B cell (primary cell): ENCODE measurements around the gene DLX6. TPM values are rescaled to one million over a fixed set of nuclear protein-coding genes. Genes with fewer than 3 reads are reported as not detected.

Source experiments
- ATAC-seq: fragments of 200-7000 bp; cut with Tn5 transposase; one replicate; pipeline ENCODE4 v1.10.0; 2021; ENCODE audit warnings: low read depth, mild to moderate bottlenecking, moderate number of reproducible peaks, moderate library complexity
- CTCF ChIA-PET: fragments of 350-600 bp; sonication (Branson Sonifier 250); formaldehyde crosslinking; loops from one replicate; lab custom pipeline; 2021; ENCODE audit warnings: antibody characterized with exemption, inconsistent platforms; lab: Charles Lee
- POLR2A ChIA-PET: fragments of 350-600 bp; sonication (Branson Sonifier 250); formaldehyde crosslinking; loops from one replicate; lab custom pipeline; 2021; ENCODE audit warnings: antibody characterized with exemption; lab: Charles Lee
- DNase-seq: peaks from one replicate; pipeline ENCODE4 v3.0.0; 2013
- H2AFZ ChIP-seq: 2 replicates; pipeline ENCODE4 v1.6.1; 2012; ENCODE audit warnings: mild to moderate bottlenecking, low read depth, low read length; ENCODE audit not compliant: insufficient read depth, poor library complexity, severe bottlenecking
- H3K27ac ChIP-seq, 2 donors: 1 replicate in 1 of 2; 2 replicates in 1 of 2; pipeline ENCODE4 v1.5.1; 2012 to 2013; ENCODE audit warnings: low read length in 2 of 2, mild to moderate bottlenecking in 2 of 2, moderate library complexity in 1 of 2
- H3K27me3 ChIP-seq, 4 experiments: fragments of 200-600 bp in 1 of 4; sonication (generic) in 1 of 4; replicated peaks in 1 of 4; 1 replicate in 2 of 4; 2 replicates in 2 of 4; pipeline versions ENCODE4 v1.6.1 to v1.7.0; 2013 to 2016; ENCODE audit warnings: low read length in 3 of 4, mild to moderate bottlenecking in 2 of 4, mixed read lengths in 1 of 4, moderate library complexity in 1 of 4; ENCODE audit not compliant: insufficient read depth in 4 of 4, control insufficient read depth in 3 of 4; ENCODE audit errors: control extremely low read depth in 1 of 4
- H3K36me3 ChIP-seq, 2 experiments: replicated peaks in 1 of 2; 1 replicate in 1 of 2; 2 replicates in 1 of 2; pipeline versions ENCODE4 v1.6.1 to v1.7.1; 2013; ENCODE audit warnings: low read length in 1 of 2; ENCODE audit not compliant: insufficient read depth in 2 of 2, control insufficient read depth in 1 of 2; ENCODE audit errors: control extremely low read depth in 1 of 2, extremely low read depth in 1 of 2
- H3K4me1 ChIP-seq, 2 donors: fragments of 200-600 bp in 1 of 2; sonication (generic) in 1 of 2; 1 replicate in 1 of 2; 2 replicates in 1 of 2; pipeline versions ENCODE4 v1.5.1 to v1.6.1; 2013 to 2017; ENCODE audit warnings: low read length in 2 of 2; ENCODE audit not compliant: control insufficient read depth in 2 of 2, insufficient read depth in 2 of 2
- H3K4me2 ChIP-seq: replicated peaks from 2 replicates; pipeline ENCODE3; 2012; ENCODE audit warnings: mild to moderate bottlenecking, low read depth, low read length; ENCODE audit not compliant: poor library complexity, severe bottlenecking
- H3K4me3 ChIP-seq, 5 experiments: fragments of 200-600 bp in 1 of 5; sonication (generic) in 1 of 5; 1 replicate in 3 of 5; 2 replicates in 2 of 5; pipeline versions ENCODE4 v1.5.1 to v1.7.0; 2011 to 2016; ENCODE audit warnings: low read length in 4 of 5, mild to moderate bottlenecking in 4 of 5, low read depth in 2 of 5, control low read depth in 1 of 5, moderate library complexity in 1 of 5; ENCODE audit not compliant: insufficient read depth in 1 of 5; ENCODE audit errors: control extremely low read depth in 1 of 5, extremely low read depth in 1 of 5
- H3K79me2 ChIP-seq: fragments of 200-600 bp; sonication (generic); one replicate; pipeline ENCODE4 v1.6.0; 2016; ENCODE audit warnings: low read length; ENCODE audit not compliant: control insufficient read depth, insufficient read depth
- H3K9ac ChIP-seq: fragments of 200-600 bp; sonication (generic); 2 replicates; pipeline ENCODE4 v1.6.1; 2017; ENCODE audit warnings: mild to moderate bottlenecking, low read length, moderate library complexity
- H3K9me3 ChIP-seq, 3 donors: one replicate each; pipeline versions ENCODE4 v1.6.1 to v1.7.1; 2013; ENCODE audit warnings: low read length in 2 of 3; ENCODE audit not compliant: control insufficient read depth in 2 of 3, insufficient read depth in 1 of 3; ENCODE audit errors: control extremely low read depth in 1 of 3
- H4K20me1 ChIP-seq: 2 replicates; pipeline ENCODE4 v1.6.0; 2012; ENCODE audit warnings: mild to moderate bottlenecking, low read length; ENCODE audit not compliant: insufficient read depth, control insufficient read depth, poor library complexity, severe bottlenecking
- H3K27ac Mint-ChIP-seq: one replicate; pipeline ENCODE4 v1.8.0; 2021; ENCODE audit warnings: mixed read lengths
- H3K27me3 Mint-ChIP-seq: one replicate; pipeline ENCODE4 v1.8.0; 2021; ENCODE audit warnings: mixed read lengths
- H3K4me1 Mint-ChIP-seq: one replicate; pipeline ENCODE4 v1.8.0; 2021; ENCODE audit warnings: mixed read lengths
- H3K4me3 Mint-ChIP-seq: one replicate; pipeline ENCODE4 v1.8.0; 2021; ENCODE audit warnings: mixed read lengths
- H3K9me3 Mint-ChIP-seq: one replicate; pipeline ENCODE4 v1.8.0; 2022; ENCODE audit warnings: mixed read lengths; ENCODE audit not compliant: insufficient read depth
- EZH2 ChIP-seq: IDR thresholded peaks from 2 replicates; pipeline ENCODE4 v1.6.1; 2012; ENCODE audit warnings: borderline replicate concordance, low read depth, mild to moderate bottlenecking, moderate library complexity, low read length; ENCODE audit not compliant: insufficient read depth, poor library complexity, severe bottlenecking
- WGBS: methylation state at CpG from one replicate; pipeline ENCODE4 v1.1.5; 2013; ENCODE audit warnings: missing lambda C conversion rate; ENCODE audit not compliant: insufficient coverage; 5-methylcytosine and 5-hydroxymethylcytosine counted together
- intact Hi-C: fragments of 100-400 bp; cut with micrococcal nuclease; formaldehyde crosslinking; loops from one replicate; pipeline ENCODE4 v1.10.0; 2022
- polyA plus RNA-seq: library from polyadenylated mRNA; depleted of rRNA; stranded (reverse); fragments of >200 nt; gene quantifications from 2 replicates; pipeline ENCODE4 v1.2.3, GENCODE V29; 2012
- total RNA-seq, 2 donors: library from RNA; stranded (reverse); fragments of 120-200 nt in 1 of 2; gene quantifications; 1 replicate in 1 of 2; 2 replicates in 1 of 2; pipeline versions ENCODE4 v1.2.3 to v1.2.4, GENCODE V29; 2013 to 2022
- TF ChIP-seq, protein P1 (sequence below): fragments of 200-600 bp; IDR thresholded peaks from one replicate; pipeline ENCODE4 v1.8.0; 2022; ENCODE audit warnings: antibody characterized with exemption, mild to moderate bottlenecking

The DLX6 gene
- total and polyA plus RNA-seq, 2 donors (not counting 1 experiment from before 2014, with no cell fraction given) = not detected

DNA sequence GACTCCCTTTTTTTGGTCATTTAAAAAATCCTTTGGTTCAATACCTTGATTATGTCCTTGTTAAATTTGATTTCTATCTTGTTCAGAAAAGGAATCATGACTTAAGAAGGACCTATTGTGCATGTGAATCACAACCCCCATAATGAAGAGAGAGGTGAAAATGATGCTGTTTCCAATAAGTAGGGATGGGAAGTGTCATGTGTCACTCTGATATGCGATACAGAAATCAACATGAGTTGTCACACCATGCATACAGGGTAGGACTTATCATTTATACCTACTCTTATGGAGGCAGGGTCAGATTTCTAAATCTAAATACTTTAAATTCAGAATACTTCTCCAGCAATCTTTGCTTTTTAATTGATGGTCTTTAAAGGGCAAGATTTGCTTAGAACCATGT is 19.4 kb upstream of the DLX6 start:
- Histone ChIP-seq H3K9ac (no peak overlapping the region), H3K4me2 (no peak overlapping the region), H3K4me3 (no peak overlapping the region), H3K79me2 (no peaks in the 10 kb centered on the region), H3K4me1 (no peaks in the 10 kb centered on the region), H4K20me1 (no peaks in the 10 kb centered on the region), H3K36me3 (no peaks in the 10 kb centered on the region), H3K27me3 (peaks cover 0 to 27% (median 17%) of the 10 kb centered on the region in 4 experiments), H3K27ac (no peak overlapping the region), H3K9me3 (peaks cover 0 to 5% (median 0%) of the 10 kb centered on the region in 3 donors), H2AFZ (no peak overlapping the region)
- H3K27me3 Mint-ChIP-seq = peaks cover 41% of the 10 kb centered on the region
- no peak for TF ChIP-seq EZH2
- TF ChIP-seq, protein P1, sequence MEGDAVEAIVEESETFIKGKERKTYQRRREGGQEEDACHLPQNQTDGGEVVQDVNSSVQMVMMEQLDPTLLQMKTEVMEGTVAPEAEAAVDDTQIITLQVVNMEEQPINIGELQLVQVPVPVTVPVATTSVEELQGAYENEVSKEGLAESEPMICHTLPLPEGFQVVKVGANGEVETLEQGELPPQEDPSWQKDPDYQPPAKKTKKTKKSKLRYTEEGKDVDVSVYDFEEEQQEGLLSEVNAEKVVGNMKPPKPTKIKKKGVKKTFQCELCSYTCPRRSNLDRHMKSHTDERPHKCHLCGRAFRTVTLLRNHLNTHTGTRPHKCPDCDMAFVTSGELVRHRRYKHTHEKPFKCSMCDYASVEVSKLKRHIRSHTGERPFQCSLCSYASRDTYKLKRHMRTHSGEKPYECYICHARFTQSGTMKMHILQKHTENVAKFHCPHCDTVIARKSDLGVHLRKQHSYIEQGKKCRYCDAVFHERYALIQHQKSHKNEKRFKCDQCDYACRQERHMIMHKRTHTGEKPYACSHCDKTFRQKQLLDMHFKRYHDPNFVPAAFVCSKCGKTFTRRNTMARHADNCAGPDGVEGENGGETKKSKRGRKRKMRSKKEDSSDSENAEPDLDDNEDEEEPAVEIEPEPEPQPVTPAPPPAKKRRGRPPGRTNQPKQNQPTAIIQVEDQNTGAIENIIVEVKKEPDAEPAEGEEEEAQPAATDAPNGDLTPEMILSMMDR = no peak
- no peaks in the 10 kb centered on the region for H3K9me3 Mint-ChIP-seq
- no peak for DNase-seq
- H3K4me3 Mint-ChIP-seq = no peak overlapping the region
- ATAC-seq = no peak
- WGBS = no CpG with 5 or more reads among the region's 1 CpG
- ChIA-PET POLR2A (no interaction called here), CTCF (interaction anchor here (0.6 kb wide), 1 partner anchor 133 kb away, joined by 3 read pairs; no protein-coding TSS in a partner anchor)
- H3K4me1 Mint-ChIP-seq = no peaks in the 10 kb centered on the region
- no peak overlapping the region for H3K27ac Mint-ChIP-seq
- intact Hi-C loops = no loop called here

DNA sequence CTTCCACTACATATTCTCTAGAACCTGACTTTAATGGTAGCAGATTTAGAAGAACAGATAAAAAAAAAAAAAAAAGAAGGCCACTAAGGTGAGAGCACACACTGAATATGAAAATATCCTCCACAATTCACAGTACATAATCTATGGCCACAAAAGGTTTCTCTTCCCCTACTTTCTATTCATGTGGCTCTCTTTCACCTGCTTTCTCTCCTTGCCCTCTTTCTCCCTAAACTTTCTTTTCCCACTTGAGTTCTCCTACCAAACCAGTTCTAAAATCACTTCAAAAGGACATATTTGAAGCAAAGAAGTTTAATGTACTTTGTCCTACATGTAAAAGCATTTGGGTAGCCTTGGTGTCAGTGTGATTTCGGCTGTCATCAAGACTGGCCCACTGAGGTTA is 18.5 kb upstream of the DLX6 start:
- no peak for TF ChIP-seq EZH2
- TF ChIP-seq, protein P1 = no peak
- peaks cover 0 to 28% (median 20%) of the 10 kb centered on the region in 4 experiments for H3K27me3 ChIP-seq
- H3K79me2 ChIP-seq = no peaks in the 10 kb centered on the region
- peaks cover 0 to 7% (median 2%) of the 10 kb centered on the region in 3 donors for H3K9me3 ChIP-seq
- no peaks in the 10 kb centered on the region for H3K4me1 ChIP-seq
- H3K9me3 Mint-ChIP-seq = no peaks in the 10 kb centered on the region
- ATAC-seq (no peak), DNase-seq (no peak)
- no peaks in the 10 kb centered on the region for H4K20me1 ChIP-seq
- no peak overlapping the region for H3K27ac Mint-ChIP-seq
- H3K4me3 ChIP-seq = no peak overlapping the region
- no CpG with 5 or more reads among the region's 1 CpG for WGBS
- ChIA-PET CTCF (no interaction called here), POLR2A (no interaction called here)
- no peaks in the 10 kb centered on the region for H3K4me1 Mint-ChIP-seq
- H3K27ac ChIP-seq = no peak overlapping the region
- H3K4me2 ChIP-seq = no peak overlapping the region
- no peaks in the 10 kb centered on the region for H3K36me3 ChIP-seq
- intact Hi-C loops = no loop called here
- H3K27me3 Mint-ChIP-seq = peaks cover 46% of the 10 kb centered on the region
- H2AFZ ChIP-seq = no peak overlapping the region
- H3K9ac ChIP-seq = no peak overlapping the region
- H3K4me3 Mint-ChIP-seq = no peak overlapping the region
